ENCODE results near the gene FGF5. TPM values are rescaled to one million over a fixed set of nuclear protein-coding genes. Genes with fewer than 3 reads are reported as not detected.

Gene FGF5
- total RNA-seq, 1 donor from 2014 or later, result 2.1 TPM

- Mint-ChIP-seq H3K27me3 (ENCODE audit: low read depth, unreplicated experiment) (peaks cover 55% of the 10 kb centered on the region), H3K4me1 (ENCODE audit: low read depth, unreplicated experiment) (peaks cover 2% of the 10 kb centered on the region), H3K36me3 (ENCODE audit: low read depth, unreplicated experiment) (no peaks in the 10 kb centered on the region), H3K9me3 (ENCODE audit: unreplicated experiment) (no peaks in the 10 kb centered on the region), H3K27ac (ENCODE audit: unreplicated experiment) (no peak overlapping the region), H3K4me3 (ENCODE audit: unreplicated experiment) (no peak overlapping the region)
- FAIRE-seq, result no peak
- Histone ChIP-seq H3K4me3 (ENCODE audit: insufficient read depth, low read depth, low read length) (no peak overlapping the region), H2AFZ (ENCODE audit: low read depth, low read length) (no peak overlapping the region), H3K9ac (ENCODE audit: low read length) (no peak overlapping the region), H3K9me3 (ENCODE audit: insufficient read depth, low read depth, low read length) (no peaks in the 10 kb centered on the region), H3K36me3 (ENCODE audit: insufficient read depth, low read length) (no peaks in the 10 kb centered on the region), H3K4me2 (ENCODE audit: low read length) (no peak overlapping the region), H3K4me1 (ENCODE audit: insufficient read depth, low read length) (peaks cover 6% of the 10 kb centered on the region), H3K27me3 (ENCODE audit: insufficient read depth, low read length) (no peaks in the 10 kb centered on the region), H4K20me1 (ENCODE audit: insufficient read depth, low read length) (no peaks in the 10 kb centered on the region), H3K27ac (ENCODE audit: low read depth, low read length) (no peak overlapping the region), H3K79me2 (ENCODE audit: insufficient read depth, low read length) (no peaks in the 10 kb centered on the region)
- TF ChIP-seq CTCF (IDR thresholded peaks at IDR 0.05; ENCODE audit: insufficient read depth, low read depth, low read length) (no peak), EZH2 (IDR thresholded peaks at IDR 0.05; ENCODE audit: insufficient read depth, low read length) (no peak)
- no peak for DNase-seq (ENCODE audit: low read depth)
Measured at GRCh38 chr4:80259012-80259411, 7.5 kb upstream of the FGF5 start.

- H4K20me1 ChIP-seq (ENCODE audit: insufficient read depth, low read length), result no peaks in the 10 kb centered on the region
- no peak overlapping the region for H3K4me3 ChIP-seq (ENCODE audit: insufficient read depth, low read depth, low read length)
- no peak for FAIRE-seq
- DNase-seq (ENCODE audit: low read depth), result no peak
- H3K9me3 ChIP-seq (ENCODE audit: insufficient read depth, low read depth, low read length), result no peaks in the 10 kb centered on the region
- no peak overlapping the region for H3K4me3 Mint-ChIP-seq (ENCODE audit: unreplicated experiment)
- no peak overlapping the region for H2AFZ ChIP-seq (ENCODE audit: low read depth, low read length)
- no peak overlapping the region for H3K27ac ChIP-seq (ENCODE audit: low read depth, low read length)
- no peaks in the 10 kb centered on the region for H3K27me3 ChIP-seq (ENCODE audit: insufficient read depth, low read length)
- peaks cover 63% of the 10 kb centered on the region for H3K27me3 Mint-ChIP-seq (ENCODE audit: low read depth, unreplicated experiment)
- H3K36me3 ChIP-seq (ENCODE audit: insufficient read depth, low read length), result no peaks in the 10 kb centered on the region
- no peak overlapping the region for H3K27ac Mint-ChIP-seq (ENCODE audit: unreplicated experiment)
- no peaks in the 10 kb centered on the region for H3K79me2 ChIP-seq (ENCODE audit: insufficient read depth, low read length)
- H3K36me3 Mint-ChIP-seq (ENCODE audit: low read depth, unreplicated experiment), result no peaks in the 10 kb centered on the region
- H3K9me3 Mint-ChIP-seq (ENCODE audit: unreplicated experiment), result no peaks in the 10 kb centered on the region
- H3K4me1 Mint-ChIP-seq (ENCODE audit: low read depth, unreplicated experiment), result peaks cover 5% of the 10 kb centered on the region
- no peak overlapping the region for H3K4me2 ChIP-seq (ENCODE audit: low read length)
- H3K4me1 ChIP-seq (ENCODE audit: insufficient read depth, low read length), result peaks cover 10% of the 10 kb centered on the region
- H3K9ac ChIP-seq (ENCODE audit: low read length), result no peak overlapping the region
- TF ChIP-seq EZH2 (IDR thresholded peaks at IDR 0.05; ENCODE audit: insufficient read depth, low read length) (no peak), CTCF (IDR thresholded peaks at IDR 0.05; ENCODE audit: insufficient read depth, low read depth, low read length) (no peak)
Measured at GRCh38 chr4:80259817-80260216, 6.6 kb upstream of the FGF5 start.

- H3K4me3 ChIP-seq (ENCODE audit: insufficient read depth, low read depth, low read length), result no peak overlapping the region
- TF ChIP-seq CTCF (IDR thresholded peaks at IDR 0.05; ENCODE audit: insufficient read depth, low read depth, low read length) (no peak), EZH2 (IDR thresholded peaks at IDR 0.05; ENCODE audit: insufficient read depth, low read length) (no peak)
- H3K4me2 ChIP-seq (ENCODE audit: low read length), result no peak overlapping the region
- peaks cover 2% of the 10 kb centered on the region for H4K20me1 ChIP-seq (ENCODE audit: insufficient read depth, low read length)
- no peaks in the 10 kb centered on the region for H3K36me3 Mint-ChIP-seq (ENCODE audit: low read depth, unreplicated experiment)
- no peaks in the 10 kb centered on the region for H3K9me3 Mint-ChIP-seq (ENCODE audit: unreplicated experiment)
- H3K36me3 ChIP-seq (ENCODE audit: insufficient read depth, low read length), result no peaks in the 10 kb centered on the region
- no peaks in the 10 kb centered on the region for H3K27me3 ChIP-seq (ENCODE audit: insufficient read depth, low read length)
- H3K9ac ChIP-seq (ENCODE audit: low read length), result no peak overlapping the region
- H3K27me3 Mint-ChIP-seq (ENCODE audit: low read depth, unreplicated experiment), result peaks cover 74% of the 10 kb centered on the region
- no peak overlapping the region for H3K27ac ChIP-seq (ENCODE audit: low read depth, low read length)
- H3K27ac Mint-ChIP-seq (ENCODE audit: unreplicated experiment), result no peak overlapping the region
- no peaks in the 10 kb centered on the region for H3K9me3 ChIP-seq (ENCODE audit: insufficient read depth, low read depth, low read length)
- peaks cover 21% of the 10 kb centered on the region for H3K79me2 ChIP-seq (ENCODE audit: insufficient read depth, low read length)
- peaks cover 16% of the 10 kb centered on the region for H3K4me1 ChIP-seq (ENCODE audit: insufficient read depth, low read length)
- peaks cover 9% of the 10 kb centered on the region for H3K4me1 Mint-ChIP-seq (ENCODE audit: low read depth, unreplicated experiment)
- H2AFZ ChIP-seq (ENCODE audit: low read depth, low read length), result no peak overlapping the region
- FAIRE-seq, result no peak
- no peak for DNase-seq (ENCODE audit: low read depth)
- no peak overlapping the region for H3K4me3 Mint-ChIP-seq (ENCODE audit: unreplicated experiment)
Measured at GRCh38 chr4:80261989-80262600, 4.4 kb upstream of the FGF5 start.

Measured in astrocyte (in vitro differentiated cells and primary cell).